Lower leg skin (tissue), 4 donors: ENCODE data around the gene AK1. TPM values are rescaled to one million over a fixed set of nuclear protein-coding genes. Genes with fewer than 3 reads are reported as not detected.

Experiments
- DNase-seq, 2 donors: peaks; one replicate each; pipeline ENCODE4 v3.0.0-alpha.2; 2019; ENCODE audit warnings: low spot score in 2 of 2
- H3K4me3 ChIP-seq: fragments of 200-600 bp; sonication (generic); 2 replicates; pipeline ENCODE4 v1.5.1; 2017; ENCODE audit warnings: mild to moderate bottlenecking, low read depth; ENCODE audit not compliant: poor library complexity, severe bottlenecking
- CTCF ChIP-seq, 3 donors: fragments of 450-650 bp; IDR thresholded peaks; one replicate each; pipeline ENCODE4 v1.5.1; 2016; ENCODE audit warnings: antibody characterized with exemption in 3 of 3, mild to moderate bottlenecking in 3 of 3, moderate library complexity in 2 of 3
- POLR2A ChIP-seq, 2 donors: fragments of 450-650 bp; IDR thresholded peaks; one replicate each; pipeline ENCODE4 v1.6.1; 2016 to 2017; ENCODE audit warnings: antibody characterized with exemption in 2 of 2, mild to moderate bottlenecking in 1 of 2, moderate library complexity in 1 of 2
- WGBS, 2 donors: methylation state at CpG; one replicate each; pipeline ENCODE4 v1.1.5; 2018; 5-methylcytosine and 5-hydroxymethylcytosine counted together
- intact Hi-C: fragments of 100-400 bp; cut with DNase I; formaldehyde crosslinking; loops from one replicate; pipeline ENCODE4 v1.15.0; 2023; ENCODE audit warnings: low total_unique reads
- microRNA-seq, 2 donors: library from miRNA; unstranded; fragments of <30 nt; microRNA quantifications; one replicate each; pipeline ENCODE4, GENCODE V29; 2016; ENCODE audit warnings: borderline replicate concordance in 2 of 2, borderline number of aligned reads in 1 of 2
- total RNA-seq, 4 donors: library from RNA; depleted of rRNA; stranded (reverse); fragments of >200 nt; gene quantifications; one replicate each; pipeline ENCODE4 v1.1.0, GENCODE V29; 2016

AK1 gene
- total RNA-seq, 4 donors from 2014 or later: 9.5 to 35.4 (median 19.8) TPM

DNA sequence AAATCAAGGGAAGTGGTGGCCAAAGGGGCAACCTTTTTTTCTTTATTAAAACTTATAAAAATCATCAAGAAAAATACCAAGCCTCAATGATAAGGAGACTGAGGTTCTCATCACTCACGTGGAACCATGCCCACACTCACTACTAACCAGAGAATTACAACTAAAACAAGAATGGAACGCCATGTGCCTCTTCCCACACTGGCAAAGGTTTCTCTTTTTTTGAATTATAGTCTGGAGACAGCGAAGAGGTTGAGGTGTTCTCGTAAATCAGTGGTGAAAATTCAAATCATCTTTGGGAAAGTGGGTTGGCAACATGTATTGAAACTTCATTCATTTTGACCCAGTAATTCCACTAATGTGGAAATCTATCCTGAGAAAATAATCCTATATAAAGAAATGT is 55.4 kb downstream of the AK1 start:
- intact Hi-C loops: no loop called here
- DNase-seq: no peak
- TF ChIP-seq CTCF (IDR thresholded peaks at IDR 0.05) (no peak), POLR2A (IDR thresholded peaks at IDR 0.05) (no peak)
- H3K4me3 ChIP-seq: no peak overlapping the region
- WGBS, 2 donors: 60 to 69% methylated on average over 4 of the region's 4 CpGs

- intact Hi-C loops: no loop called here
- no peak for TF ChIP-seq CTCF (IDR thresholded peaks at IDR 0.05)
- TF ChIP-seq POLR2A (IDR thresholded peaks at IDR 0.05): no peak
- WGBS, 2 donors: 89 to 94% methylated on average over 11 of the region's 11 CpGs
- no peak overlapping the region for H3K4me3 ChIP-seq
- DNase-seq: no peak
Observed at GRCh38 chr9:127818574-127818973, 58.9 kb downstream of the AK1 start.

- 76 to 81% methylated on average over 16 to 17 of the region's 17 CpGs for WGBS, 2 donors
- no peak for DNase-seq
- intact Hi-C loops: no loop called here
- H3K4me3 ChIP-seq: no peak overlapping the region
- TF ChIP-seq POLR2A (IDR thresholded peaks at IDR 0.05) (no peak), CTCF (IDR thresholded peaks at IDR 0.05) (no peak)
Observed at GRCh38 chr9:127817881-127818434, 59.5 kb downstream of the AK1 start.

- intact Hi-C loops: no loop called here
- H3K4me3 ChIP-seq: no peak overlapping the region
- no peak for DNase-seq
- TF ChIP-seq POLR2A (IDR thresholded peaks at IDR 0.05) (no peak), CTCF (IDR thresholded peaks at IDR 0.05) (no peak)
- 79 to 89% methylated on average over 7 to 8 of the region's 8 CpGs for WGBS, 2 donors
Observed at GRCh38 chr9:127816728-127817127, 60.7 kb downstream of the AK1 start.

Small RNAs within 50 kb of the gene (microRNA-seq; reads per million reads assigned to microRNA genes)
- gene MIR4672: 0 reads per million in 2 donors

Other genes with a start within 250 kb of the AK1 start
- gene CFAP157, start 170.7 kb downstream of the AK1 start, total RNA-seq: under 1 TPM in 1 of 4 donors, not detected in 3; 0.23 TPM
- gene PTRH1, start 162.0 kb downstream of the AK1 start, total RNA-seq: 10 to 100 TPM; 28.2 to 71.8 (median 52.3) TPM
- under 1 TPM in 1 of 4 donors, not detected in 3; 0.25 TPM for gene TTC16, start 161.6 kb downstream of the AK1 start, total RNA-seq
- 10 to 100 TPM; 11.5 to 19.9 (median 15.1) TPM for gene TOR2A, start 142.4 kb downstream of the AK1 start, total RNA-seq
- gene SH2D3C, start 99.0 kb downstream of the AK1 start, total RNA-seq: 1 to 10 TPM; 1.9 to 8.5 (median 5.3) TPM
- 10 to 100 TPM; 60.7 to 96.3 (median 70.7) TPM for gene CDK9, start 91.6 kb downstream of the AK1 start, total RNA-seq
- gene FPGS, start 74.8 kb downstream of the AK1 start, total RNA-seq: 10 to 100 TPM; 21.3 to 46.5 (median 37.4) TPM
- gene ENG, start 23.0 kb downstream of the AK1 start, total RNA-seq: 10 to 100 TPM; 12.0 to 51.1 (median 19.6) TPM
- gene ST6GALNAC6, start 21.9 kb upstream of the AK1 start, total RNA-seq: 10 to 100 TPM; 50.5 to 72.9 (median 65.6) TPM
- 10 to 100 TPM in 2 of 4 donors, 1 to 10 TPM in 2; 4.6 to 28.5 (median 16.5) TPM for gene ST6GALNAC4, start 39.4 kb upstream of the AK1 start, total RNA-seq
- gene PIP5KL1, start 53.1 kb upstream of the AK1 start, total RNA-seq: 10 to 100 TPM in 1 of 4 donors, 1 to 10 TPM in 3; 4.1 to 11.3 (median 8.4) TPM
- gene DPM2, start 60.2 kb upstream of the AK1 start, total RNA-seq: 10 to 100 TPM; 11.9 to 21.1 (median 15.8) TPM
- gene EEIG1, start 103.3 kb upstream of the AK1 start, total RNA-seq: 10 to 100 TPM; 33.0 to 81.3 (median 48.9) TPM
- 10 to 100 TPM in 1 of 4 donors, 1 to 10 TPM in 3; 8.6 to 10.8 (median 9.6) TPM for gene NAIF1, start 189.6 kb upstream of the AK1 start, total RNA-seq
- 10 to 100 TPM; 26.4 to 40.3 (median 32.0) TPM for gene SLC25A25, start 190.6 kb upstream of the AK1 start, total RNA-seq